SK-N-SH (cell line): ENCODE measurements around the gene SPSB1. TPM values are rescaled to one million over a fixed set of nuclear protein-coding genes. Genes with fewer than 3 reads are reported as not detected.

Experiments used
- CTCF ChIA-PET: fragments of 300-600, 350-600 bp; formaldehyde crosslinking; extraction: SDS; loops from one replicate; lab custom pipeline; 2021; lab: Yijun Ruan, JAX
- POLR2A ChIA-PET: fragments of 350-600 bp; sonication (Branson Sonifier 250); formaldehyde crosslinking; extraction: SDS; loops from one replicate; lab custom pipeline; 2020; ENCODE audit warnings: antibody characterized with exemption, inconsistent platforms; lab: Yijun Ruan, JAX
- DNase-seq: peaks from one replicate; pipeline ENCODE4 v3.0.0; 2012
- H2AFZ ChIP-seq: fragments of 200-600 bp; sonication (generic); 2 replicates; pipeline ENCODE4 v1.8.1; 2016; ENCODE audit warnings: antibody characterized with exemption, mild to moderate bottlenecking, low read depth
- H3F3A ChIP-seq: fragments of 200-600 bp; sonication (generic); replicated peaks from 2 replicates; pipeline ENCODE3; 2016; ENCODE audit warnings: antibody characterized with exemption, mild to moderate bottlenecking; ENCODE audit not compliant: insufficient read depth
- H3K27ac ChIP-seq, 2 experiments: fragments of 200-500 bp in 1 of 2; fragments of 200-600 bp in 1 of 2; sonication (Bioruptor generic) in 1 of 2; sonication (generic), shearing (Covaris generic) in 1 of 2; 2 replicates each; pipeline versions ENCODE4 v1.5.1 to v1.6.1; 2014 to 2016; ENCODE audit warnings: low read depth in 2 of 2, inconsistent platforms in 1 of 2, low read length in 1 of 2, mild to moderate bottlenecking in 1 of 2, mixed read lengths in 1 of 2
- H3K27me3 ChIP-seq: fragments of 200-600 bp; sonication (generic), shearing (Covaris generic); 2 replicates; pipeline ENCODE4 v1.6.1; 2016; ENCODE audit warnings: mixed run types; ENCODE audit not compliant: insufficient read depth
- H3K36me3 ChIP-seq, 2 experiments: fragments of 200-500 bp in 1 of 2; fragments of 200-600 bp in 1 of 2; sonication (Bioruptor generic) in 1 of 2; sonication (generic) in 1 of 2; replicated peaks in 1 of 2; 2 replicates each; pipeline versions ENCODE3 to v1.5.1; 2014 to 2016; ENCODE audit warnings: low read length in 1 of 2, mild to moderate bottlenecking in 1 of 2; ENCODE audit not compliant: insufficient read depth in 2 of 2, control insufficient read depth in 1 of 2
- H3K4me1 ChIP-seq, 2 experiments: fragments of 200-500 bp in 1 of 2; fragments of 200-600 bp in 1 of 2; sonication (Bioruptor generic) in 1 of 2; sonication (generic), shearing (Covaris generic) in 1 of 2; 2 replicates each; pipeline versions ENCODE4 v1.5.1 to v1.6.1; 2014 to 2016; ENCODE audit warnings: low read depth in 1 of 2, low read length in 1 of 2, mixed run types in 1 of 2; ENCODE audit not compliant: insufficient read depth in 2 of 2, control insufficient read depth in 1 of 2
- H3K4me2 ChIP-seq: fragments of 200-600 bp; sonication (generic), shearing (Covaris generic); 2 replicates; pipeline ENCODE4 v1.6.1; 2017; ENCODE audit warnings: mixed run types
- H3K4me3 ChIP-seq, 2 experiments: fragments of 200-500 bp in 1 of 2; fragments of 200-600 bp in 1 of 2; sonication (Bioruptor generic) in 1 of 2; sonication (generic), shearing (Covaris generic) in 1 of 2; 2 replicates each; pipeline versions ENCODE4 v1.5.1 to v1.8.1; 2014 to 2016; ENCODE audit warnings: low read depth in 2 of 2, inconsistent platforms in 1 of 2, low read length in 1 of 2, mild to moderate bottlenecking in 1 of 2, mixed read lengths in 1 of 2, moderate library complexity in 1 of 2
- H3K79me2 ChIP-seq: fragments of 200-600 bp; sonication (generic); 2 replicates; pipeline ENCODE4 v1.8.1; 2017; ENCODE audit warnings: mild to moderate bottlenecking; ENCODE audit not compliant: insufficient read depth
- H3K9ac ChIP-seq: fragments of 200-600 bp; sonication (generic); 2 replicates; pipeline ENCODE4 v1.6.1; 2017; ENCODE audit warnings: mixed run types
- H3K9me2 ChIP-seq: fragments of 200-600 bp; sonication (generic); 2 replicates; pipeline ENCODE4 v1.6.1; 2017; ENCODE audit warnings: mixed run types
- H3K9me3 ChIP-seq: fragments of 200-600 bp; sonication (generic); 2 replicates; pipeline ENCODE4 v1.6.1; 2017; ENCODE audit warnings: mixed run types, mild to moderate bottlenecking, moderate library complexity
- H4K20me1 ChIP-seq: fragments of 200-600 bp; sonication (generic); 2 replicates; pipeline ENCODE4 v1.6.1; 2017; ENCODE audit warnings: mild to moderate bottlenecking, mixed run types; ENCODE audit not compliant: insufficient read depth
- ELF1 ChIP-seq: IDR thresholded peaks from 2 replicates; pipeline ENCODE4 v1.4.0; 2012
- IRF3 ChIP-seq: fragments of 150-350 bp; IDR thresholded peaks from 2 replicates; pipeline ENCODE4 v1.6.1; 2016; ENCODE audit warnings: mild to moderate bottlenecking, low read depth, low read length
- MXI1 ChIP-seq: IDR thresholded peaks from 2 replicates; pipeline ENCODE4 v1.6.1; 2012; ENCODE audit warnings: mild to moderate bottlenecking, low read depth, low read length, improper control_type of control experiment
- NFIC ChIP-seq: IDR thresholded peaks from 2 replicates; pipeline ENCODE4 v1.4.0; 2012; ENCODE audit warnings: borderline replicate concordance
- NRF1 ChIP-seq: IDR thresholded peaks from 2 replicates; pipeline ENCODE4 v1.6.1; 2012; ENCODE audit warnings: low read depth, mild to moderate bottlenecking, low read length
- RAD21 ChIP-seq: IDR thresholded peaks from 2 replicates; pipeline ENCODE4 v1.6.1; 2012; ENCODE audit warnings: mild to moderate bottlenecking, low read length
- RFX5 ChIP-seq: IDR thresholded peaks from 2 replicates; pipeline ENCODE4 v1.6.1; 2012; ENCODE audit warnings: mild to moderate bottlenecking, improper control_type of control experiment, low read length
- TAF1 ChIP-seq: IDR thresholded peaks from 2 replicates; pipeline ENCODE4 v1.6.1; 2012; ENCODE audit warnings: low read depth, mild to moderate bottlenecking, low read length, moderate library complexity, borderline replicate concordance
- TCF12 ChIP-seq: IDR thresholded peaks from 2 replicates; pipeline ENCODE4 v1.4.0; 2012
- USF2 ChIP-seq: fragments of 150-350 bp; IDR thresholded peaks from 2 replicates; pipeline ENCODE4 v1.6.1; 2017; ENCODE audit warnings: antibody characterized with exemption, low read length, low read depth, borderline replicate concordance
- YY1 ChIP-seq: IDR thresholded peaks from 2 replicates; pipeline ENCODE4 v1.4.0; 2012; ENCODE audit warnings: low read depth, mild to moderate bottlenecking
- WGBS: methylation state at CpG from one replicate; pipeline ENCODE4 v1.1.6; 2017; ENCODE audit warnings: low lambda C conversion rate; 5-methylcytosine and 5-hydroxymethylcytosine counted together
- polyA plus RNA-seq, 3 experiments: library from polyadenylated mRNA; depleted of rRNA; stranded (reverse); fragments of >200 nt; gene quantifications; 2 replicates each; pipeline ENCODE4 v1.2.3, GENCODE V29; 2012
- TF ChIP-seq, protein P1 (sequence below): fragments of 200-600 bp; sonication (generic); IDR thresholded peaks from 2 replicates; pipeline ENCODE4 v1.6.1; 2017; ENCODE audit warnings: antibody characterized with exemption, mild to moderate bottlenecking, moderate library complexity
- TF ChIP-seq, protein P2 (sequence below): IDR thresholded peaks from 2 replicates; pipeline ENCODE4; 2012
- TF ChIP-seq, protein P3 (sequence below): IDR thresholded peaks from 2 replicates; pipeline ENCODE4 v1.4.0; 2012; ENCODE audit warnings: low read depth

SPSB1 gene
- polyA plus RNA-seq, 1 of the 3 experiments (the other 2 are of a cell fraction) = 9.2 TPM

- CTCF ChIA-PET = interaction anchor here (1.0 kb wide), 1 partner anchor 8 kb away, joined by 3 read pairs; no protein-coding TSS in a partner anchor
- Histone ChIP-seq H3K9me2 (no peaks in the 10 kb centered on the region), H3K4me1 (peaks cover 11 to 12% of the 10 kb centered on the region in 2 experiments; a peak in 2 of 4 replicates), H3F3A (peaks cover 7% of the 10 kb centered on the region), H3K27ac (no peak overlapping the region), H3K4me3 (no peak overlapping the region), H2AFZ (no peak overlapping the region), H3K9me3 (no peaks in the 10 kb centered on the region), H3K4me2 (no peak overlapping the region), H4K20me1 (no peaks in the 10 kb centered on the region), H3K9ac (no peak overlapping the region), H3K36me3 (no peaks in the 10 kb centered on the region), H3K79me2 (no peaks in the 10 kb centered on the region), H3K27me3 (no peaks in the 10 kb centered on the region)
- 51% methylated on average over 6 of the region's 13 CpGs for WGBS
- TF ChIP-seq TAF1 (no peak), MXI1 (no peak), ELF1 (no peak), IRF3 (no peak), YY1 (no peak), NRF1 (no peak), RFX5 (no peak), RAD21 (no peak), TCF12 (no peak)
- TF ChIP-seq, protein P1, sequence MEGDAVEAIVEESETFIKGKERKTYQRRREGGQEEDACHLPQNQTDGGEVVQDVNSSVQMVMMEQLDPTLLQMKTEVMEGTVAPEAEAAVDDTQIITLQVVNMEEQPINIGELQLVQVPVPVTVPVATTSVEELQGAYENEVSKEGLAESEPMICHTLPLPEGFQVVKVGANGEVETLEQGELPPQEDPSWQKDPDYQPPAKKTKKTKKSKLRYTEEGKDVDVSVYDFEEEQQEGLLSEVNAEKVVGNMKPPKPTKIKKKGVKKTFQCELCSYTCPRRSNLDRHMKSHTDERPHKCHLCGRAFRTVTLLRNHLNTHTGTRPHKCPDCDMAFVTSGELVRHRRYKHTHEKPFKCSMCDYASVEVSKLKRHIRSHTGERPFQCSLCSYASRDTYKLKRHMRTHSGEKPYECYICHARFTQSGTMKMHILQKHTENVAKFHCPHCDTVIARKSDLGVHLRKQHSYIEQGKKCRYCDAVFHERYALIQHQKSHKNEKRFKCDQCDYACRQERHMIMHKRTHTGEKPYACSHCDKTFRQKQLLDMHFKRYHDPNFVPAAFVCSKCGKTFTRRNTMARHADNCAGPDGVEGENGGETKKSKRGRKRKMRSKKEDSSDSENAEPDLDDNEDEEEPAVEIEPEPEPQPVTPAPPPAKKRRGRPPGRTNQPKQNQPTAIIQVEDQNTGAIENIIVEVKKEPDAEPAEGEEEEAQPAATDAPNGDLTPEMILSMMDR = no peak
- no peak for DNase-seq
- POLR2A ChIA-PET = no interaction called here
Measured at GRCh38 chr1:9397997-9398526, 105.4 kb downstream of the SPSB1 start.

GRCh38 chr1:9399510-9400424 is 107.1 kb downstream of the SPSB1 start:
- DNase-seq = no peak
- Histone ChIP-seq H3K36me3 (no peaks in the 10 kb centered on the region), H3K9me2 (no peaks in the 10 kb centered on the region), H3K9ac (no peak overlapping the region), H3F3A (peaks cover 7% of the 10 kb centered on the region), H2AFZ (no peak overlapping the region), H3K4me2 (peak overlapping the region; percentile 52; the same call in 1 of the 2 replicates), H3K79me2 (no peaks in the 10 kb centered on the region), H3K27me3 (no peaks in the 10 kb centered on the region), H3K27ac (no peak overlapping the region), H3K4me3 (no peak overlapping the region), H3K9me3 (no peaks in the 10 kb centered on the region), H3K4me1 (peaks cover 11 to 12% of the 10 kb centered on the region in 2 experiments; a peak in 2 of 4 replicates), H4K20me1 (no peaks in the 10 kb centered on the region)
- CTCF ChIA-PET = interaction anchor here (0.7 to 1.0 kb wide), 3 partner anchors 9 to 190 kb away, joined by 3 to 4 read pairs (median 4); no protein-coding TSS in a partner anchor
- POLR2A ChIA-PET = interaction anchor here (1.0 kb wide), 1 partner anchor 28 kb away, joined by 3 read pairs; no protein-coding TSS in a partner anchor
- 56% methylated on average over 6 of the region's 21 CpGs for WGBS
- no peak for TF ChIP-seq USF2
- TF ChIP-seq, protein P2, sequence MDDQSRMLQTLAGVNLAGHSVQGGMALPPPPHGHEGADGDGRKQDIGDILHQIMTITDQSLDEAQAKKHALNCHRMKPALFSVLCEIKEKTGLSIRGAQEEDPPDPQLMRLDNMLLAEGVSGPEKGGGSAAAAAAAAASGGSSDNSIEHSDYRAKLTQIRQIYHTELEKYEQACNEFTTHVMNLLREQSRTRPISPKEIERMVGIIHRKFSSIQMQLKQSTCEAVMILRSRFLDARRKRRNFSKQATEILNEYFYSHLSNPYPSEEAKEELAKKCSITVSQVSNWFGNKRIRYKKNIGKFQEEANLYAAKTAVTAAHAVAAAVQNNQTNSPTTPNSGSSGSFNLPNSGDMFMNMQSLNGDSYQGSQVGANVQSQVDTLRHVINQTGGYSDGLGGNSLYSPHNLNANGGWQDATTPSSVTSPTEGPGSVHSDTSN = no peak
- TF ChIP-seq, protein P1 = no peak
- no peak for TF ChIP-seq NRF1
- TF ChIP-seq RAD21 = no peak
- no peak for TF ChIP-seq NFIC
- TF ChIP-seq, protein P3, sequence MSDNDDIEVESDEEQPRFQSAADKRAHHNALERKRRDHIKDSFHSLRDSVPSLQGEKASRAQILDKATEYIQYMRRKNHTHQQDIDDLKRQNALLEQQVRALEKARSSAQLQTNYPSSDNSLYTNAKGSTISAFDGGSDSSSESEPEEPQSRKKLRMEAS = no peak
